Astrocyte of the hippocampus (primary cell): ENCODE measurements around the gene NEDD4.
"Not testable (repeated sequence)": the region's sequence is repeated elsewhere in the genome, so short reads cannot be mapped to it uniquely, and the experiment has no call there.

Experiments
- DNase-seq: peaks from one replicate; pipeline ENCODE4 v3.0.0; 2011; ENCODE audit warnings: low read depth, low spot score

NEDD4 gene

DNA sequence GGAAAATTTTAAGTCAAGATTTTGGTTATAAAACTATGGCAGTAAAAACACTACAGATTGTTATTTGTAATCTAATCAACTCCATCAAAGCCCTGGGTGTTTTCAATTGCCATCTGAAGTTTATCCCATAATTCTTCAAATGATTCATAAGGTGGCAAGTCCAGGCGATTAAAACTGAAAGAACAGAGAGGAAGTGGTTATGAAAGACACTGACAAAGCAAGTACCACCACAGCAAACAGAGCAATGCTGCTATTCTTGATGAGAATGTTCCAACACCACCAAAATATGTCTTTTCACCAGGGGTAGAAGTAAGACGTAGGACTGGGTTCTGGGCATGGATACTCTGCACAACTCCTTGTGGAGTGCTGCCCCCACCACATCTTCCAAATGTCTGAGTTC is 163.6 kb downstream of the NEDD4 start:
- no peak for DNase-seq

DNA sequence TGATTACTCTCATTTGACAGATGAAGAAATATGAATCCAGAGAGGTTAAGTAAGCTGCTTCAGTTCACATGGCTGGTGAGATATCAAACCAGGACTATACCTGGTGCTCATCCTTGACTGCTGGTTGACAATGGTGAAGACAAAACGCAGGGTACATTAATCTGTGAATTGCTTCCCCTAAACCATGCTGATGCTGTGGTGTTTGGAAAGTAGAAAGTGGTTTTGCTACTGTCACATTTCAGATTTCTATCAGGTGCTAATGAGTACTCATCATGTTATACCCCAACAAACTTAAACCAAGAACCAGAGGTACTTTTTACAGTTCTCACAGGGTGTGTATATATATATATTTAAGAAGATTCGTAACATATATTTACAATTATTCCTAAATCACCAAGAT is 165.5 kb downstream of the NEDD4 start:
- DNase-seq: no peak

DNA sequence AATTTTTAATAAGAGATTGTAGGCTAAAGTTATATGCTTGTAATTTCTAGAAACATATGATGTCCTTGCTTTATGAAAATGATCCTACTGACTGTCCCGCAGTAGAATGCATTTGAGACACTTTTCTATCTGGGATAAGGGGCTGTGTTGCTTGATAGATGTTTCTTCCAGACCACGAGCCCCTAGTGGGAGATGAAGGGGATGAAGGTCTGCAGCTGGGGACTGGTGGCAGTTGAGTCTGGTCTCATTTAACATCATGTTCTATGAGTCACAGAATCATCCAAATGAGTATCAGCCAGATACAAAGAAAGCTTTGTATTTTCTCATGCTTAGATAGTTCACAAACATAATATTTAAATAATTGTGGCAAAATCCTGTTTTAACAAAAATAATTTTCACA is 166.2 kb downstream of the NEDD4 start:
- no peak for DNase-seq

DNA sequence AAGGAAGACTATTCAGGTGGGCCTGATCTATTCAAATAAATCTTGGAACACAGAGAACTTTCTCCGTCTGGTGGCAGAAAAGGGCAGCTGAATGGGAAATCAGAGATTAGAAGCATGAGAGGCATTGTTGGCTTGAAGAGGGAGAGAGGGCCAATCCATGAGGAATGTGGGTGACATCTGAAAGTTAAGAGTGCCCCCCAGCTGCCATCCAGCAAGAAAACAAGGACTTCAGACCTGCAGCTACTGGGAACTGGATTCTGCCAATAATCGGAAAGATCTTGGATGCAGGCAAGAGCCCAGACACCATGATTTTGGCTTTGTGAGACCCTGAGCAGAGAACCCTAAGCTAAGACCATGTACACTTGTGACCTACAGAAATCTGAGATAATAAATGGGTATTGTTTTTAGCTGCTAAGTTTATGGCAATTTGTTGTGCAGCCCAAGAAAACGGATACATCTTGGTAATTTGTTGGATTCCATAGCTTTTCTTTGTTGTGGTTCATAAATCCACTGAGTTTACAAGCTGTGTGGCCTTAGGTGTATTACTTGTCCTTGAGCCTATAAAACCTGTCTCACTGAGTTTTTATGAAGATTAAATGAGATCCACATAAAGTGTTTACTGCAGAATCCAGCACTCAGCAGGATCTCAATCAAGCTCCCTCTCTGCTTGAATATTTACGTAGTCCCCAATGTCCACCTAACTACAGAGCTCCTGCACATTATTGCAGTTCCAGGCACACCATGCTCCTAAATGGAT is 168.4 kb downstream of the NEDD4 start:
- no peak for DNase-seq

DNA sequence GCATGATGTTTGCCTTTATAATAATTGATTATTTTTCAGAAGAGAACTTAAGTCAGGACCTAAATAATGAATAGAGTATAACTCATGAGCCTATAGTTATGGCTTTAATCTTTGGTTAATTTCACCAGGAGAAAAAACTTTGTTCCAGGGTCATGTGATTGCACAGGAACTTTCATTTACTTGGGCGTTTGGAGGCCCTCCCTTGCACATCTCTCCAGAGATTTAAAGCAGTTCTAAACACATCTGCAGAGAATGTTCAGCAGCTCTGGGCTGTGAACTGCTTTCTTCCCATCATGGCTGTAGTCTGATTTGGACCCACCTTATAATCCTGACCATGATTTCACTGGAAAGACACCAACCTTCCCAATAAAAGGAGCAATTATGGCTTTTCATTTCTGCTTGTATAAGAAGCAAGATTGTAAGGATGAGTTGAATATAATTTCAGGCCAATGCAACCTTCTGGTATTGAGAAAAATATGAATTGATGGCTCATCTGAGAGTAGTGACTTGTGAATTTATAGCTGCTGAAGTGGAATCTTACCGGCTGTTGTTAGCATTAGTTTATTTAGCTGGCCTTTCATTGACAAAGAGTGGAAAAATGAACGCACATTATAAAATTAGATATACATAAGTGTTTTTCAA is 169.6 kb downstream of the NEDD4 start:
- DNase-seq: peak; percentile 29

DNA sequence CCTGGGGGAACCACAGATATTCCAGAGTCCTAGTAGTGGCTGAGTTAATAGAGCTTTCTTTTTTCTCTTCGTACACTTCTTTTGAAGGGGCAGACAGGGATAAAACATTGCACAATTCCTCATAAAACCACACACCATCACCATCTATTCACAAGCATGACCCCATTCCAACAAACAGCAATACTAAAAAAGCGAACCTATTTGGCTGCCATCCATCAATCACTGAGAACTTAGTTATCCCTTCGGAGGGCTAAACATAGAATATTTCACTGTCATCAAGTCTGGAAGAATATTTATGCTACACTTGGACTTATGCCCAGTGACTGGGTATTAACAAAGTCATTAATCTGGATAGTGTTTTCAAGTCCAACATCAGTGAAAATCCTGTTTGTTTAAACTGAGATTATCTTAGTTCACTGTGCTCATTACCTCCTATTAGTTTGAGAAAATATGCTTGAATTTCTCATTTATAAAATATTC is 170.2 kb downstream of the NEDD4 start:
- DNase-seq: peak; percentile 88

DNA sequence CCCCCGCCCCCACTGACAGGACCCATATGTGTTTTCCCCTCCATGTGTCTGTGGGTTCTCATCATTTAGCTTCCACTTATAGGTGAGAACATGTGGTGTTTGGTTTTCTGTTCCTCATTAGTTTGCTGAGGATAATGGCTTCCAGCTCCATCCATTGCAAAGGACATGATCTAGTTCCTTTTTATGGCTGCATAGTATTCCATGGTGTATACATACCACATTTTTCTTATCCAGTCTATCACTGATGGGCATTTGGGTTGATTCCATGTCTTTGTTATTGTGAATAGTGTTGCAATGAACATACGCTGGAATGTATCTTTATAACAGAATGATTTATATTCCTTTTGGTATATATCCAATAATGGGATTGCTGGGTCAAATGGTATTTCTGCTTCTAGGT is 171.7 kb downstream of the NEDD4 start:
- DNase-seq: not testable (repeated sequence)

DNA sequence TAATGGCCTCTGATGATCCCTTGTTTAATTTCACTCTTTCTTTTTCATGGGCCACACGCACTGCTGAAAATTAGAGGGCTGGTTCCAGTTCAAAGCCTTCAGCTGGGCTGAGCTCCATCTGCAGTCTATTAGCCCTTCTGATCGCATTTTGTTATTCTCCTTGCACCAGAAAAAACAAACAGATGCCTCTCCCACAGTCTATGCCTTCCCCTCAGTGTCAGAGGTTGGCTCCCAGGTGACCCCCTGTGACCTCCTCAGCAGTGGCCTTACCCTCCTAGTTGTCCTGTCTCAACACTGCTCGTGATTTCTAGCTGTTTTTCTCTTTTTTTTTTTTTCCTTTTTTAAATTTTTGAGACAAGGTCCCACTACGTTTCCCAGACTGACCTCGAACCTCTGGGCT is 173.4 kb downstream of the NEDD4 start:
- no peak for DNase-seq

DNA sequence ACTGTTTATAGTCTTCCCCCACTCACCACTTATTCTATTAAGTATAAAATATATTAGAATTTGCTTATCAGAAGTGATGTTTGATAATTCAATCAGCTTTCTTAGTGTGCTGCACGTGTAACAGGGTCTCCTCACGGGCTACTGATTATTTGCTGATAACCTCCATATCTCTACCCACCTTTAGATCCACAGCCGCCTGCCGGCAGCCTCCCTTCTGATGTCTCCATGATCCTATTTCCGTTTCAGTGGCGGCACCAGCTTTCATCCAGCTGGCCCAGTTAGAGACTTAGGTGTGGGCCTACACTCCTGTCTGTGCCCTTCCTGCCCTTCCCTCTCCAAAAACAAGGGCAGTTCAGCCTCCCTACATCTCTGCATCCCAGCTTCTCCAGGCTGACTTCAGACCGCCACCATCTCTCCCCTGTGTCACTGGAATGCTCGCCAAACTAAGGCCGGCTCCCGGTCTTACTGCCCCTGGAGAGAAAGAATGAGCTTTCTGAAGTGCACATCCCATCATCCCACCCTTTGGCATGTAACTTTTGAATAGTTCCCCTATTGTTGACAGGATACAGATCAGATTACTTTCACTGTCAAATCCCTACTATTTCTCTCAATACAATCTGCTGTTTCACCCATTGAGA is 173.9 kb downstream of the NEDD4 start:
- DNase-seq: no peak

DNA sequence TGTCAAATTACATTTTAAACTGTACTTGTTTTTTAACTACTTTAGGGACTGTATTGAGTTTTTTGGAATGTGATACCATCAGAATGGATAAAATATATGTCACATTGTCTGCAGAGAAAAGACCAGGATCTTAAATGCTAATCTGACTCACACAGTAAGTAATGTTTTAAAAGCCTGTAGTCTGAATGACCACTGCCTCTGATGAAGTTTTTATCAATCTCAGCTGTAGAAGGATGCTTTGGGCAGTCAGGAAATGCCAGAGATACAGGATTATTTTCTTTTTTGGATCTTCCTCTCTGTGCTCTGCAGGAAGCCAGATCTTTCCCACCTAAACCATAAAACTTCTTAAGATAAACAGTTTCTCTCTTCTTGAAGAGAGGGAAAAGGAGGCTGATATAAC is 177.4 kb downstream of the NEDD4 start:
- DNase-seq: no peak

DNA sequence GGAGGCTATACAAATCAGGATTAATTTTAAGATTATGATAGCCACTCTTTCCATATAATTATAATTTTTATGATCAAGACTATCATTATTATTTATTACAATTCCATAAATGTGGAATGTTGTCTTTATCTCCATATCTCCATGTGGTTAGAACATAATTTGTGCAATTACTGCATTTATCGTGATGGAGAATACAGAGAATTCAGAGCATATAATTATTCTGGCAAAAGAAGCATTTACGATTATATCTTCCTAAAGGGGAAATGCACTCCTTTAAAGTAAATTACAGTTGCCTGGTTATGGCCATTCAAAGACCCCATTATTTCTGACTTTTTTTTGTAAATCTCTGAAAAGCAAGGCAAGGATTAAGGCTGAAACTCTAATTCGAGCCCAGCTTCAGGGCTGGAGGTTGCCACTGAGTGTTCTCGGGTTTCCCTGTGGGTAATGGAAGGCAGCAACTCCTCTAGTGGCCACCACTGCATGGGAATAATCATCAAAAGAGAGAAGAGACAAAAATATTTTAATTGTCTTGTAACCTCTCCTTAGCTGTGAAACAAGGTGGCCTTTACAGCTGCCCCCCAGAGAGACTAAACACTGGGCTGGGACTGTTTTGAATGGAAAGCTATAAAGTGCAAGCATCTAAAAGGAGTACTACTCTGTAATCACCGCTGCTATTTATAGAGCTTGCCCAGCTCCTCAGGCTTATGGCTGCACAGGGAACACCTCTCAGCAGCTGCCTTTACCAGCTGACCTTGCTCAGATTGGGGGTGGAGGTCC is 190.6 kb downstream of the NEDD4 start:
- no peak for DNase-seq

DNA sequence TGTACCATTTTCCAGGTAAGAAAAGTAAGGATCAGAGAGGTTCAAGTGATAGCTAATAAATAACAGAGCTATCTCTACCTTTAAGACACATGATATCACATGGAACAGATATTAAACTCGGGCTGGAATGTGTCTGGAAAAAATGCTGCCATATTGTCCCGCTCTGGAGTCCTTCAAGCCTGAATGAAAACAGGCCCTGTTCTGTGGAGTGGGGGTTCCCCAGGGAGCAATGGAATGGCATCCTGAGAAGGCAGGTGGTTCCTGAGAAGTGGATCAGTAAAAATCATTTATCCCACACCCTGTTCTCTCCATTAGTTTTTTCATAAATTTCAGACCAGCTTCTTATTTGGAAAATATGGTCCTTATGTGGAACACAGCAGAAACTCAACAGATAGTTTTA is 193.2 kb downstream of the NEDD4 start:
- DNase-seq: no peak

DNA sequence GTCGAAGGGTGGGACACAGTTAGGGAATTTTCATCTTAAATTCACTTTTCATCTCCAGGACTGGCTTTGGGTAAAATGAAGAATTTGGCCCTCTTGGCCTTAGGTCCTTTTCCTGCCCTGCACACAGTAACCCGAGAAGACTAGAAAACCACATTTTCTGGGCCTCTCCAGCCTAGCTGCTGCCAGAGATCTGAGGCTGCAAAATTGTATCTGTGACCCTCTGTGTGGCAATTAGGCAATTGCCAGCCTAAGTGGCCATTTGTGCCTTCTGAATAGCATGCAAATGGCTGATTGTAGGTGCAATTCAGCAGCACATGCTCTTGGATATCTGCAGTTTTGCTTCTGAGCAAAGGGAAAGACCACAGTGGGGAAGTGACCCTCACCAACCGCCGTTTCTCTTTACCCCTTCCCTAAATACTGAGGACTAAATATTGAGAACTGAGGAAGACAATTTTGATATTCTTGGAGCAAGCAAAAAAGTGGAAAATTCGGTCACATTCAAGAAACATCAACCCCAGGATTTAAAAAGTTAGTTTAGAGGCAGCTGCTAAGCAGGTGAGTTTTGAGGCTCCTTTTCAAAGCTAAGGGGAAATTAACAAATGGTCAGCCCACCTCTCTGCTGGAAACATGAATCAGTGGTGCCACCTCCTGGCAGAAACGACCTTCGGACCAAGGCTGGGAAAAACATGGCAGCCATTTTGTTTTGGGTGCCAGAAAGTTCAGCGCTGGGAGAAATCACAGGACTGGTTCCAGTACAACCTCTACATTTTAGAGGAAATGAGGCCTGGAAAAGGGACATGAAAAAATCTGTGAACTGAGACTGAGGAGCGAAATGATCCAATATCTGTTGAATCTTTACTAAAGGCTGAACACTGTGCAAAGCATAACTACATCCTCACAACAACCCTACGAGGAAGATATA is 193.9 kb downstream of the NEDD4 start:
- peak; percentile 82 for DNase-seq

DNA sequence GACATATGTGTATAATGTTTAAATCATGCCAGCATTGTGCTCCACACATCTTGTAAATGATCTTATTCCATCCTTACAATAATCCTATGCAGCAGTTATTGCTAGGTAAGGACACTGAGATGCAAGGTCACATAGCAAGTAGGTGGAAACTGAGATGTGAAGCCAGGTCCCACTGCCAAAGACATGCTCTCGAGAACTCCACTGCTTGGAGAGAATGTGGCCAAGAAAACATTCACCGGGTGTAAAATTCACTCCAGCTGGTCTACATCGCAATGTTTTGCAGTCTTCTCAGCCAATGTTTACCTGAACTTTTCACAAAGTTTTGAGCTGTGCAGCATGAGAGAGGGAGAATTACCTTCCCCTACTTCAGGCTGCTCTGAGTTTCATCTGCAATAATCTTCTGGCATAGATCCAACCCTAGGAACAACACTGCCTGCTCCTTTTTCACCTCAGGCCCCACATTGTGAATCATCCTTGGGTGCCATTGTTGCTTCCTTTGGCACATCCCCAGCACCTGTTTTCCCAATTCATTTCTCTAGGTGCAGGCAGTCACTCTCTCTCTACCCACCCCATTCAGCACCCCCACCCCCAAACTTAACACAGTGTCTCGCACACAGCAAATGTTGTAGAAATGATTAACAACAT is 197.0 kb downstream of the NEDD4 start:
- DNase-seq: peak; percentile 43

DNA sequence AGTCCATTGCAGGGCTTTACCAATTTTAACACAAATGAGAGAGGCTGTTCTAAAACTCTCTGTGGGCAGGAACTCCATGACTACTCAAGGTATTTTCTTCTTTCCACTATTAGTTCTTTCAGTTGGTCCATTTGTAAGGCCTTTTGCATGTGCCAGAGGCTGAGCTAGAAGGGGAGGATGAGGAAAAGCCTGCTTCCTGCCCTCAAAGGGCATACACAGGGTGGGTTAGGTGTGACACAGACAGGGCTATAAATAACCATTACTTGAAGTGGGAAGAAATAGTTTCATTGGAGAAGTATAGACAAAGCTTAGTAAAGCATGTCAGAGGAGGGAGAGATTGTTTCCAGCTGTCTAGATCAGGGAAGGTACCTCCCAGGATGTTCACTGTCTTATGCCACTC is 198.4 kb downstream of the NEDD4 start:
- no peak for DNase-seq

DNA sequence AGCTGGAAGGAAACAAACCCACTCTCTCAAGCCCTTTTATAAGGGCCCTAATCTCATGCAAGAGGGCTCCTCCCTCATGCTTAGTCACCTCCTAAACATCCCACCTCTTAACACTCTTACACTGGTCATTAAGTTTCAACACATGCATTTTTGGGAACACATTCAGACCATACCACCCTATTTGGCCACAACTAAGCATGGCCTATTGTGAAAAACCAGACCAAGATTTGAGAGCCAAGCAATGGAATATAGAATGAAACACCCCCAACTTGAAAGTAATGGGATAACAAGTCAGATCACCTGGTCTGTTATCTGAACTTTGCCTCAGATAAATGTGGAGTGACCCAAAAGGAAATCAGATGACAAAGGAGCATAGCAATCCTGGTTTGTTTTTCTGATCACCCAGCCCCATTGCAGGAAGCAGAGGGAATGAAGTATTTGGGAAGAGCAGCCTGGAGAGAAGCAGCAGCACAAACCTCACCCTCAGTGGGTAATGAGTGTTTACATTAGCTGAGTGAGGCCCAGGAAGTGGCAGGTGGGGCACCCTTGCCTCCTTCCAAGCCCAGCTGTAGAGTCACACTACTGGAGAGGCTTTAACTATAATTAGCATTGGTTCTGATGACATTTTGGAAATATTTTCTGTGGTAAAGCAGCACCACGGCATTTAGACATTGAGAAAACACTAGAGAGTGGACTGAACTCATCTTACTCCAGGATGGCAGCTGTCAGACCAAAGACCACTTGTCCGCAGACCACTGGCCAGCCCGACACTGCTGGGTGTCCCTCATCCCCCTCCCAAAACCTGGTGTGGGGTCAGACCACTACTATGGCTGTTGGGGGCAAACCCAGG is 201.6 kb downstream of the NEDD4 start:
- peak; percentile 87 for DNase-seq

DNA sequence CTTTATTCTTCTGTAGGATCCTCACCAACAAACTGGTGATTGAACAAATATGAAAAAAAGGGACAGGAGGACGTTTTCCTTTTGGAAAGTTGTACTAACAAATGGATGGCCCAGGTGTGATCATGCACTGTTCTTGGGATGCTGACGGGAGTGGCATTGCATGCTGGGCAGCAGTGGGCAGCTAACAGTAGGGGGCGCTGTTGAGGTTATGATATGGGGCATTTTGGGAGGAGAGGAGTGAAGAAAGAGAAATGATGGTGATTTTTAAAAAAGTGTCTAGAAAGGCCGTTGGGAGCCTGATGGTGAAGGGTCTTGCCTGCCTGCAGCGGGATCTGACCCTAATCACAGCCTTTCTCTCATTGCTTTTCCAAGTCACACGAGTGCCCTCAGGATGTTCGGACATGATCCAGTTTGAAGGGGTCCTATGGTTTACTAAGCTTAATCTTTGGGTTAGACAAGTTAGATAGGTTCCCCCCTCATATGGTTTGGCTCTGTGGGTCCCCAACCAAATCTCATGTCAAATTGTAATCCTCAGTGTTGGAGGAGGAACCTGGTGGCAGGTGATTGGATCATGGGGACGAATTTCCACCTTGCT is 204.2 kb downstream of the NEDD4 start:
- DNase-seq: no peak

DNA sequence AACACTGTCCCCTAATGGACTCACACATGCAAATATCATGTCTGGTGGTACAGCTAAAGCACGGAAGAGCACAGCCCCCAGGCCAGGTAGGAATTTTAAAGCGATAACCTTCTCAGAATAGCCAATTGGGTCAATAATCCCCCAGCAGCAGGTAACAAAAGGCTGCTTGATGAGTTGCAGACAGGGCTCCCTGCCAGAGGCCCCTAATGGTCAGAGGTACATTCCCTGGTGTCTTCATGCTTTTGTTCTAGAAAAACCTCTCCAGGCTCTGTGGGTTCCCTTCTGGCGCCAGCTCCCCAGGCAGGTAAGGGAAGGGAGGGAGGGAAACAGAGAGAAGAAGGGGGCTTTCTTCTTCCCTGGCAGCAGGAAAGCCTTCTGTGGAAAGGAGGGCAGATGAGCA is 207.1 kb downstream of the NEDD4 start:
- no peak for DNase-seq

DNA sequence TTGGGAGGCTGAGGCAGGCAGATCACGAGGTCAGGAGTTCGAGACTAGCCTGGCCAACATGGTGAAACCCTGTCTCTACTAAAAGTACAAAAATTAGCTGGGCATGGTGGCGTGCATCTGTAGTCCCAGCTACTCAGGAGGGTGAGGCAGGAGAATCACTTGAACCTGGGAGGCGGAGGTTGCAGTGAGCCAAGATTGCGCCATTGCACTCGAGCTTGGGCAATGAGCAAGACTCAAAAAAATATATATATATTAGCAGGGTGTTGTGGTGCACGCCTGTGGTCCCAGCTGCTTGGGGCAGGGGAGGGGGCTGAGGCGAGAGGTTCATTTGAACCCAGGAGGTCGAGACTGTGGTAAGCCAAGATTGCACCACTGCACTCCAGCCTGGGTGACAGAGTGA is 207.8 kb downstream of the NEDD4 start:
- not testable (repeated sequence) for DNase-seq
